Stimulated activated CD8-positive, alpha-beta memory T cell treated with anti-CD3 and anti-CD28 coated beads, Interleukin-12 subunit alpha, Interleukin-12 subunit beta, amount 100 ng/mL, for 4 hours (primary cell): Measurements from ENCODE around the gene NR1D1.
A peak's percentile ranks its signal among the peaks of the same experiment; 100 is the strongest.

Experiments used
- DNase-seq: peaks from one replicate; pipeline ENCODE4 v3.0.0-alpha.2; 2020; ENCODE audit warnings: low read depth

Gene NR1D1

DNA sequence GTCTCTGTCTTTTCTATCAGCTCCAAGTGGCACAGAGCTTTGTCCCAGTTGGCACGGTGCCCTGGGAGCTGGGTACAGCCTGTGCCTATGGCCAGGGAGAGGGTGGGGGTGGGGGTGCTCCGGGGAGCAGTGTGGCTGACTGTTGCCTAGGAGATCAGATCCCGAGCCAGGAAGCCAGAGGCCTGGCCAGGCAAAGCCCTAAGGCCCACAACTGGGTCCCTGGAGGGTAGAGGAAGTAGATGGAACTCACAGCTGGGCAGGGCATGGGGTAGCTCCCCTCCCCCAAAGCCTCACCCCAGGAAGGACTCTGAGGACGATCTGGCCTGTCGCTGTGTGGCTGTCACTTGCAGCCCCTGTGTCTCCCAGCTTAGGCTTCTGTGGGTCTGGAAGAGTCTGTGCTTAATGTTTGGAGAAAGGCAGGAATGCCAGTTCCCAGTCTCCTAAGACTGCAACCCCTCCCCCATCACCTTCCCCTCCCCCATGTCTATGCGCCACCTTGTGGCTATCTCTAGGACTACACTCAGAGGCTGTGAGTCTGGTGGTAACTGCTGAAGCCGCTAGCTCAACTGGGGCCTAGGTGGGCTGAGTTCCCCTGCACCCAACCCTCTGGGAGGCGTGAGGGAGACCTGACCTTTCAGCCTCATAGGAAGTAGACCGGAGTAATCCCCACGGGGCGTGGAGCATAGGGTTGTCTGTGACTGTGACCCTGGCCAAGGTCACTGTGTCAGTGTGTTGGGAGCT lies 25.0 kb downstream of the NR1D1 start:
- DNase-seq: no peak

DNA sequence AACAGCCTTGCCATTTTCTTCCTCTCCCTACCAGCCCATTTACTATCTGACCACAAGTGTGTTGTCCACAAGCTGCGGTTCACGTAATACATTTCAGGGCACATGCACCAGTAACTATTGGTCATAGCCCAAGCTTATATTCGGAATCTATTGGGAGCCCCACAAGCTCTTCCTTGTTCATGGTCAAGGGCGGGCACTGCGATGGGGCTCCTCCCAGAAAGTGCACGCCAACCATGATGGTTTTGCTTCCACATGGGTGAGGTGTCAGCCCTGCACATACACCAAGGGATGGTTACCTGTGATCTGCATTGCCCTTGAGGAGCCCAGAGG lies 25.6 kb downstream of the NR1D1 start:
- DNase-seq: no peak

DNA sequence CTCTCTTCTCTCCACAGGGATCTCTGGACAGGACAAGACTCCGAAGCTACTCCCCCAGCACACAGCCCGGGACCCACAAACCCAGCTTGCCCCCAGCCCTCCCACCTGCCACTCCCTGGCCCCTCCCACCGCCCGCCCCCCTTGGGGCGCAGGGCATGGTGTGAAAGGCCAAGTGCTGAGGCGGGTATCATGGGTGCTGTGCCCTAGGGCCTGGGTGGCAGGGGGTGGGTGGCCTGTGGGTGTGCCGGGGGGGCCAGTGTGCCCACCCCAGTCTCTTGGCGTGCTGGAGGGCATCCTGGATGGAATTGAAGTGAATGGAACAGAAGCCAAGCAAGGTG lies 26.2 kb downstream of the NR1D1 start:
- DNase-seq: no peak

DNA sequence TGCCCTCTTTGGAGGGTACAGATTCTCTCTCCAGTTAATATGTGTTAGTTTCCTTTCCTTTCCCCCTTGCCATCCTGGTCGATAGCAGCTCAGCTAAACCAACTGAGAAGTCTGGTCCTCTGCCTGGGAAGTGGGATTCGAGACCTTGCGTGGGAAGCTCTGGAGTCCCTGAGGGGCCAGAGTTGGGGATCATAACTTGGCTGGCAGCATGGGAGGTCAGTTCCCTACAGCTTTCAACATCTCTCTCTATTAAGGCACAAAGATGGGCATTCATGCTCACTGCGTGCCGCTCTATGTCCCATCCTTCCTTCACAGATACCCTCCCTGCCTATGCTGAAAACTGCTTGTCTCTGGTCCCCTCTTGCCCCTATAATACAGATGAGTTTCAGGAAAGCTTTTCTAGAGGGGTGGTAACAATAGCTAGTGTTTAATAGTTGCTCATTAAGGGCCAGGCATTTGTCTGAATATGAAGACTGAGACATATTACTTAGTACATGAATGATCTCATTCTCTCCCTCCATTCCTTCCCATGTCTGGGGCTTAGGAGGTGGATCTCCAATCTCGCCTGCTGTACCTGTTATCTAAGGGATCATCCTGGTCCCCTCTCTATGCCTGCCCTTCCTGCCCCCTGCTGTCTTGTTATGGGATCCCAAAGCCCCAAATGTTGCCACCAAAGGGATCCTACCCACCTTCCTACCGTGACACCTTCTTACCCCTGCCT lies 26.8 kb downstream of the NR1D1 start:
- no peak for DNase-seq

DNA sequence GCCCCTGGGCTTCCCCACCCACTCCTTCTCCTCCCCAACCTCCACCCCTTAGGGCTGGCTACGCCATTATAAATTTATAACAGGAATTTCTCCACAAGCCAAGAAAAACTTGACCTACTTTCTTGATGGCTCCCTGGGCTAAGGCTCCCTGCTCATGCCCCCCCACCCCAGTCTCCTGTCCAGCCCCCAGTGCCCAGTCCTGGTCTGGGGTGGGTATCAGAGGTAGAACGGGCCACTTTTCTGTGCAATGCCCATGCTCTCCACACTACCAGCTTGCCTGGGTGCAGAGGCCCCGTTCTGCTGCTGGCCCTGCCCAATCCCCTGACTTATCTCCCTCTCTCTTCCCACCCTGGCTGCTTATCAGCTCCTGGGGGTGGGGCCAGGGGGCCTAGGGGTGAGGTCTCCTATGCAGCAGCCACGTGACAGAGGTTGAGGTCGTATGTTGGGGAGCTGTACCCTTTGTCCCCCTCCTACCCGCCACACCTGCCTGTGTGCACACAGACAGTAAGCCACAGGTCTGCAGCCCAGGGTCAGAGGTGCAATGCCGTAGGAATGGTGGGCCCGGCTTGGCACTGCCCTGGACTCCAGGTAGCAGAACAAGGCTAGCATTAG lies 27.5 kb downstream of the NR1D1 start:
- DNase-seq: no peak

DNA sequence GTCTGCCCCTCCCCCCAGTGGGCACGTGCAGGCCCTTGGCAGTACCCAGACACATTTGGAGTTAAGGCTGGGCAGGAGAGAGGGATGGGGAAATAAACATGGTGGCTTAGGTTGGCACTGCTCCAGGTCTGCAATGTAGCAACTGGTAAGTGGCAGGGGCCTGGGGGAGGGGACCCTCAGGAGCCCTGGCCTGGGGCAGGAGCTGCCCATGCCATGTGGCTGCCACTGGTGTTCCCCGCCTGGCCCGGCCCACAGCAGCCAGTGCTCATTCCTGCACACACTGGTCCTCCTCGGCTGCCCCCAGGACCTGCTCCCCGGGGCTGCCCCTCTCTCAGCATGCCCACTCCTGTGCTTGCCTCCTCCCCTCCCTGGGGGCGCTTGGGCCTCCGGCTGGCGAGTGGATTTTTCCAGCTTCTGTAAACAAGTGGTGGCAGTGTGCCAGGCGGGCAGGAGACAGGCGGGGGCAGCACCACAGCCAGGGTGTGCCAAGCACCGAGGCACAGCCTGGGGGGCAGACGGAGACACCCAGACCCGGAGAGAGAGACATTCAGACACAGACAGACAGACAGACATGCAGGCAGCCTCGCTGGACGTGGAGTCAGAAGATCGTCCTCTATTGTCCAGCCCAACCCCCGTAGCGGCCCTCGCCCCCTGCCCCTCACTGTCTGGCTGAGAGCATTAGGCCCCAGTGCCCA lies 28.2 kb downstream of the NR1D1 start:
- no peak for DNase-seq

DNA sequence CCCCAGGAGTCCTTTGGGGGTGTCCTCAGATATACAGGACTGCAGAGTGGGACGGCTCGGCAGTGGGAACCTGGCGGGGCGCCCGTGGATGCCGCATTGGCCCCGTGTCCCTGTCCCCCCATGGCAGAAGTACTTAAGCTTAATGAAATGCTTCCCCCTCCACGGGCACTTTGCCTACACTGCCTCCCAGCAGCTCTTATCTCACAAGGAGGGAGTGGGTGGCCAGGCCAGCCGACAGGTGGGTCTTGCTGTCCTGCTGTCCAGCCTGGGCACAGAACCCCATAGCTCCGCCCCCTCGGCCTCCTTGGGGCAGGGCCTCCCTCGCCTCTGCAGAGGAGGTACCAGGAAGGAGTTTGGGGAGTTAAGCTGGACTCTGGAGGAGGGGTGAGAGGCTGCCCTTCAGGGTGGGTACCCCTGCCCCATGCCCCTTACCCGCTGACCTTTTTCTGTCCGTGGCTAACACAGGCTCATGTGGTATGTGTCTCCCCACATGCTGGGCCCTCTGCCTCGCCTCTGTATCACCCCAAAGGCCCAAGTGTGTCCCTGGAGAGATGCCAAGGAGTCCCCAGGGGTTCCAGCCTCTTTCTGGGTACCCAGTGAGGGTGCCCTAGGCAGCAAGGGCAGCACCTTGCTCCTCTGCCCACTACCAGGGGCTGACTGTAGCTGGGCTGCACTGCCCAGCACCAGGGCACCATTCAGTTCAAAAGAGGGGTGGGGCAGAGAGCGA lies 28.9 kb downstream of the NR1D1 start:
- DNase-seq: no peak

DNA sequence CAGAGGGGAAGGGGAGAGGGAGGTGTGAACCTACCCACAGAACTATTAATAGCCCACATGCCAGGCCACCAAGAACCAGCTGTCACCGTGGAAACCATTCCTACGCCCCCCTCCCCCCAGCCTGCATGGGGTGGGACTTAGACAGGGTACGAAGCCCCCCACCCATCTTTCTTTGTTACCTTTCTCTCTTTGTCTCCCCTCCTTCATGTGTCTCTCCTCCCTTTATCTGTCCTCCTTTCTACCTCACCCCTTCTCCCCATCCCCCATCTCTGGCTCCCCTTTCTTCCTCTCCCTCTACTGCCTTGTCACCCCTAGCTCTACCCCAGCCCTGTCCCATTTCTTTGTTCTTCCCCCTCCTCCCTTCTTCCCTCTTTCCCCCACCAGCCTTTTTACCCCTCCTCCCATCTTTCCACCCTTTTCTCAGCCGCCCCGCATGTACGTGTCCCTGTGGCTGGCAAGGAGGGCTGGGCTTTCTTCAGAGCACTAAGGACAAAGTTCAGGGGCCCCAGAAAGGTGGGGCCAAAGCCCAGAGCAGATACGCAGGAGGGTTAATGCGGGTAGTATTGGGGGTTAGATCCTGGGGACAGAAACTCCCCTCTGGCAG lies 29.6 kb downstream of the NR1D1 start:
- no peak for DNase-seq

DNA sequence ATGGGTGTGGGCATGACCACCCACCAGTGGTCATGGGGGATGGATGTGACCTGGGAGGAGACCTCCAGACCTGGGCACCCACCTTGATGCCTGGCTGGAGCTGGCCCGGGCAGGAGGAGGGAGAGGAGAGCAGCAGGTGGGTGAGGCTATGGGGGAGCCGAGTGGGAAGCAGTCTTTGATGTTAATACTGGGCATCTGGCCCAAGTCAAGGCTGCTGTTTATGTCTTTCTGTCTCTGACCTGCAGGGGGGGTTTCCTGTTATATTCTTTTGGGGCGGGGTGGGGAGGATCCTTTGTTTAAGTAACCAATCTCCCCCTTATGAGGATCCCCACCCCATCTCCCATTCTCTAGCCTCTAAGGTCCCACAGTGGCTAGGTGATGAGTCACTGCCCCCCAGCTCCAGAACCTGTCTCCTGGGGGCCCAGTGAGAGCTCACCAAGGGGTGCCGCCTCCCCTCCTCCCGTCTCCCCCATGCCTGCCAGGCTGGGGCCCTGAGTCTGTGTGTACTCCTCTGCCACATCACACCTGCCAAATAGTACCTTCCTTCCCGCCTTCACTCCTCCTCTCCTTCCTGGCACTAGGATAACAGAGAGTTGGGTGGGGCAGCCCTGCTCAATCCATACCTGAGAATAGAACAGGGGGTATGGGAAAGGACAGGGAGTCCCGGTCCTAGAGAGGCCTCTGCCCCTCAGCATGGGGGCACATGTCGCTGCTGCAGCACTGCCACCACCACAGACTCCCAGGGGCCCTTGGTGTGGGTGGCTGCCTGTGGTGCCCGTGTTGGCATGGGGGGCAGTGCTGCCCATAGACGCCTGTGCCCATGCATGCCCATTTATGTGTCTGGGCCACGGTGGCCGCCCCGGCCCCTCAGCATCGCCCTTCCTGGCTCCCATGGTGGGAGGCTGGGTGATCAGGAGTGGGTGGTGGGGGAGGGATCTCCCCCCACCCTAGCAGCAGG lies 30.4 kb downstream of the NR1D1 start:
- no peak for DNase-seq

DNA sequence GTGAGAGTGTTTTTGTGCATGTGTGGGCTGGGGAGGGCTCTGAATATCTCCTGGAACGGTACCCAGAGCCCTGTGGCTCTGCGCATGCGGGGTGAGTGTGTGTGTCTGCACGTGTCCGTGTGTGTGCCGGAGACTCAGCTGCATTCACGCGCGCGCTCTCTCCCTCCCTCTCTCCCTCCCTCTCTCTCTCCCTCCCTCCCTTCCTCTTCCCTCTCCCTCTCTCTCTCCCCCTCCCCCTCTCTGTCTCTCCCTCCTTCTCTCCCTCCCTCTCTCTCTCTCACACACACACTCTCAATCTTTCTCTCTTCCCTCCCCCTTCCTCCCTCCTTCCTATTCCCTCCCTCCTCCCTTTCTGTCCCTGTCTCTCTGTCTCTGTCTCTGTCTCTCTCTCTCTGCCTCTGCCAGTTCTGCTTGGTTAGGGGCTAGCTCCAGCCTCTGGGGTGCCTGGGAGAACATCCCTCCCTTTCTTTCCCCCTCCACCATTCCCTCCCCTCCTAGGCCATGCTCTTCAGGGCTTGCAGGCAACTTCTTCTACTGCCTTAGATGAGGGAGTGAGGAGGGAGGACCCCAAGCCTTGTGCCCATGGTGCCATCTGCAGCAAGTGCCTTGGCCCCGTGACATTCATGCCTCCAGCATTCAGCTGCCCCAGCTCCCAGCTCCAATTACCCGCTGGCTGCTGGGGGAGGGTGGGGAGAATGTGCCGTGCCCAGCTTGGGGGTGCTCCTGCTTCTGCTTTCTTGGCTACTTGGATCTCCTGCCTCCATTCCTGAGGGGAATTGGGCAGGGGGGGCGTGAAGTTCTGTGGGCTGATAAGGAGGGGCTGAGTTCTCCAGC lies 31.3 kb downstream of the NR1D1 start:
- DNase-seq: peak; percentile 67

DNA sequence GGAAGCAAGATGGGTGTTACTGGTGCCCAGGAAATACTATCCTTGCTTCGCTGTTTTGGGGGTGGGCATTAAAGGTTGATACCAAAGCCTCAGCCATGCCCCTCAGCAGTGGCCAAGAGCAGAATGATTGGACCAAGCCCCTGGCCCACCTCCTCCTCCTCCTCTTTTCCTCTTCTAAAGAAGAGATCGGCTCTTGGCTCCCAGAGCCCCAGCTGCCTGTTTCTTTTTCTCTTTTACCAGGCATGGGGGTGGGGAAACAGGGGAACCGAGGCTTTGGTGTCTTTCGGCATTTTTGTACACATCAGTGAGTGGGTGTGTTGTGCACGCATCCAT lies 31.8 kb downstream of the NR1D1 start:
- DNase-seq: no peak

DNA sequence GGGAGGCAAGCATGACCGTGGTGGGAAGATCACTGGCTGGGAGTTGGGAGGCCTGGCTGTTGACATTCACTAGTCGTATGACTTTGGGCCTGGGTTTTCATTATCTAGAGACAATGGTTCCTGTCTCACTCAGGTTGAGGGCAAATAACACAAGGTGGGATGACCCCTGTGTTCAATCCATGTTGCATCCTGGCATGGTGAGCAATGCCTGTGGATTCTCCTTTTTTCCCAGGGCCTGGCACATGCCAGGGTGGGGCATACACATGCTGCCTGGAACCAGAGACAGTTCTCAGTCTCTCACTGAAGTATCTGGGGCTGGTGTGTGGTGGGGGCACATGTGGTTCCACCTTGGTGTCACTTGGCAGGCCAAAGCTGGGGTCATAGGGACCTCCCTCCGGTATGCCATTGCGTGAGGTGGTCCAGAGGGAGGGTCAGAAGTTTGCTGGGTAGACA lies 32.2 kb downstream of the NR1D1 start:
- DNase-seq: no peak

DNA sequence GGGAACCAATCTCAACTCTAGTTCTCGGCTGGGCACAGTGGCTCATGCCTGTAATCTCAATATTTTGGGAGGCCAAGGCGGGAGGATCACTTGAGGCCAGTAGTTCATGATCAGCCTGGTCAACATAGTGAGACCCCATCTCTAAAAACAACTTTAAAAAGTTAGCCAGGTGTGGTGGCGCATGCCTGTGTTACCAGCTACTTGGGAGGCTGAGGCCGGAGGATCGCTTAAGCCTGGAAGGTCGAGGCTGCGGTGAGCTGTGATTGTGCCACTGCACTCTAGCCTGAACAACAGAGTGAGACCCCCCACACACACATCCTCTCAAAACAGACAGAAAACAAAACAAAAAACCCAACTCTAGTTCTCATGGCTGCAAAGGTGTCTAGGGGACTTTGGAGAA lies 32.7 kb downstream of the NR1D1 start:
- DNase-seq: no peak

DNA sequence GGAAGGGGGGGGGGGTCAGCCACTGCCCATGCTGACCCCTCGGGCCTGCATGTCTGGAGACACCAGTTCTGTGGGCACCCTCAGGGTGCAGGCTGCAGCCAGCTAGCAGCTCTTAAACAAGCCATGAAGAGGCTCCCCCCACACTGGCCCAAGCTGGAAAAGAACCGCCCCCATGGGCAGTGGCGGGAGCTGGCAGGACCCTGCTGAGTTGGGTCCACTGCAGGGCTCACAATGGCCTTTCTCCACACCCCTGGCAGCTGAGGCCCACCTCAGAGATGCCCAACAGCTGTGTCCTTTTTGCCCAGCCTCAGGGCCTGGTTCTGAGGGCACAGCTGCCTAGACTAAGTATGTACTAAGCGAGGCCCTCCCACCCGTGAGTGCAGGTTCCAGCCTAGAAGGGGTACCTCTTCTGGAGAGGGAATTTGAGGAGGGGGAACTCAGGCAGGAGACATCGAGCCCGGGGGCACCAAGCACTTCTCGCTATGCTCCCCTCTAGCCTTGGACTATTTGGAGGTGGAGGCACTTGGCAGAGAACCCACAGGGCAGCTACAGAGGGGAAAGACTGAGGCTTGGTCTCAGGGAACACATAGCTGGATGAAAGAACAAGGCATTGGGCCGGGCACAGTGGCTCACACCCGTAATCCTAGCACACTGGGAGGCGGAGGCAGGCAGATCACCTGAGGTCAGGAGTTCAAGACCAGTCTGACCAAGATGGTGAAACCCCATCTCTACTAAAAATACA lies 34.4 kb downstream of the NR1D1 start:
- no peak for DNase-seq

DNA sequence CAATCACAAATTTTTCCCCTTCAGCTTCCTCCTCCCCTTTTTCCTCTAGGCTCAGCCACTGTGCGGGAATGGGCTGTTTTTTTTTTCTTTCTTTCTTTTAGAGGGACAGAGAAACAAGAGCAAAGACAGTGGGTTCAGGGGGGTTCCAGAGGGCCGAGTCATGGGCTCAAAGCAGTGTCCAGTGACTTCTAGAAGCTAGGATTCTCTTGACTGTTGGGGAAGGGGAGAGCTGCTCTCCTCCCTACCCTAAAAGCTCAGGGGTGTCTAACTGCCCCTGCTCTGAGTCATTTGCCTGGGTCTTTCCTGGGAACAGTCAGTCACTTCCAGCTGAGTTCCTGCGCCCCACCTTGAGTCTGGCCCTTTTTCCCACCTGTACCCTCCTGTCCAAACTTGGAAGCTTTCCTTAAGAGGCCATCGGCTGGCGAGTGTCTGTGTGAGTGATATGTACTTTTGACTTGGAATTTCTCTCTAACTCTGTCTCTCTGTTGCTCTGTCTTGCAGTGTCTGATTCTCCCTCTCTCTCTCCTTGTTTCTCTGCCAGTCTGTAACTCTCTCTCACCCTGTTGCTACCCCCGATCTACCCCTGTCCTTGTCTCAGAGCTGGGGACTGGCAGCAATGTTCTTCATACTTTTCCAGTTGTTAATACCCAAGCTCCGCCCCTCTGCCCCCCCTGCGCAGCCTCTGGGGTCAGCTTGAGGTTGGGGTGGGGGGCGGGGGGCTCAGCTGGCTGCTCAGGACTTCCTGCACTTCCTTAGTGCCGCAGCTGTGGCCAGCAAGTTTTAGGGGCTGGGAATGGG lies 35.2 kb downstream of the NR1D1 start:
- DNase-seq: no peak

DNA sequence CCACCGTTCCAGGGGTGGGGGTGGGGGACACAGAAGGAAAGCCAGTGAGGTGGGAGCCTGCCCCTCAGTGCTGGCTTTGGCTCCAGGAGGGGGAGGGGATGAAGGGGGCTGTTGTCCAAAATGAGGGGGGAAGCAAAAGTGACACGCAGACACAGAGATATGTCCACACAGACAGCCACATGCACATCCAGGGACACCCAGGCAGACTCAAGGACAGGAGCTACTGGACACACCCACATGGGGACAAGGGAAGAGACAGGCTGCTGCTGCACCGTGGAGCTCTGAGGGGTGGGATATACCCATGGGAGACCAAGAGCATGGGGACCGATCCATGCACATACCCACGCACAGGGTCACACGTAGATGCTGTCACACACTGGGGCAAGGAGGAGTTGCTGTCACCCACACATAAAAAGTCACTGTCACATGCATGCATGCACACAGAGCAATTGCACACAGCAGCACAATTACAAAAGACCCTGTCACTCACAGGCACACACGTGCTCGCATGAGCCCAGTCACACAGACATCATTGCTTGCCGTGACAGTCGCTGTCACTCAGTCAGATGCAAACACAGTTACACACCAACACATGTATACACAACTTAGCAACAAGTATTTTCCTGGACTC lies 36.4 kb downstream of the NR1D1 start:
- no peak for DNase-seq

DNA sequence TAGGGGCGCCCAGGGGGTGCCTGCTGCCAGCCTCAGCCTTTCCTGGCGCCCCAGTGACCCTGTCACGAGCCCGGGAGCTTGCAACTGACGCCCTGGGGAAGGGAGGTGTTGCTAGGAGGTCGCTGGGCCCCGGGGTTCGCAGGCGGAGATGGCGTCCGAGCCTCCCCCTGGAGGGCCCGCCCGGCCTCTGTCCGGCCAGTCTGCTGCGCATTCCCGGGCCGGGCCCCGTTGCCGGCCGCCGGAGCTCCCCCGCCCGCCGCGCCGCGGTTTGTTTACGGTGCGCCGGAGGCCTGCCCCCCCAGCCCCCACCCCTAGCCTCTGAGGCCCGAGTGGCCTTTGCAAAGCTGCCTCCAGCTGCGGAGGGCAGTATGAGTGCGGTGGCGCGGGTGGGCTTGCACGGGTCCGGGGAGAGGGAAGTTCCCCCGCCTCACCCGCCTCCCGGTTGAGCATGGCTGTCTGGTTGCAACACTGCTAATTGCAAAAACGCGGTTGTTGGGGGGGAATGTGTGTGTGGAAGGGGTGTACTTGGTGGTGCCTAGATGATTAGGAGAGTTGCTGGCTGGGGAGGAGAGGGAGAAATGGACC lies 37.1 kb downstream of the NR1D1 start:
- no peak for DNase-seq
